Measurements from ENCODE around the gene SERPINF2.
A peak's percentile ranks its signal among the peaks of the same experiment; 100 is the strongest.
"Not testable (repeated sequence)": the region's sequence is repeated elsewhere in the genome, so short reads cannot be mapped to it uniquely, and the experiment has no call there.

Gene SERPINF2

GRCh38 chr17:1736348-1737281 lies 6.1 kb upstream of the SERPINF2 start:
- peak; percentile 24 for DNase-seq

GRCh38 chr17:1737531-1738291 lies 5.0 kb upstream of the SERPINF2 start:
- DNase-seq = no peak

GRCh38 chr17:1741899-1742298 lies 772 bp upstream of the SERPINF2 start:
- DNase-seq = not testable (repeated sequence)

- DNase-seq = no peak
Observed at GRCh38 chr17:1743088-1743439, 393 bp downstream of the SERPINF2 start.

- DNase-seq = no peak
Observed at GRCh38 chr17:1744551-1745512, 2.2 kb downstream of the SERPINF2 start.

- no peak for DNase-seq
Observed at GRCh38 chr17:1745513-1746020, 2.9 kb downstream of the SERPINF2 start.

GRCh38 chr17:1746975-1747543 lies 4.4 kb downstream of the SERPINF2 start:
- no peak for DNase-seq

GRCh38 chr17:1750628-1751027 lies 8.0 kb downstream of the SERPINF2 start:
- no peak for DNase-seq

- no peak for DNase-seq
Observed at GRCh38 chr17:1752425-1753262, 10.0 kb downstream of the SERPINF2 start.

- no peak for DNase-seq
Observed at GRCh38 chr17:1753767-1754429, 11.2 kb downstream of the SERPINF2 start.

- DNase-seq = no peak
Observed at GRCh38 chr17:1754430-1755112, 11.9 kb downstream of the SERPINF2 start.

- no peak for DNase-seq
Observed at GRCh38 chr17:1755252-1755826, 12.7 kb downstream of the SERPINF2 start.

- no peak for DNase-seq
Observed at GRCh38 chr17:1755827-1756262, 13.2 kb downstream of the SERPINF2 start.

GRCh38 chr17:1758807-1759206 lies 16.1 kb downstream of the SERPINF2 start:
- DNase-seq = no peak

GRCh38 chr17:1759529-1759928 lies 16.9 kb downstream of the SERPINF2 start:
- no peak for DNase-seq

- no peak for DNase-seq
Observed at GRCh38 chr17:1762233-1762900, 19.7 kb downstream of the SERPINF2 start.

- DNase-seq = no peak
Observed at GRCh38 chr17:1762901-1763898, 20.5 kb downstream of the SERPINF2 start.

GRCh38 chr17:1764284-1764683 lies 21.6 kb downstream of the SERPINF2 start:
- DNase-seq = peak; percentile 65
